Mucosa of stomach (tissue), 1 donor: ENCODE results near the gene APBA1.

Experiments
- H3K27me3 ChIP-seq: one replicate; pipeline ENCODE4 v1.7.0; 2013; ENCODE audit warnings: mild to moderate bottlenecking, low read length; ENCODE audit not compliant: control insufficient read depth, insufficient read depth
- H3K36me3 ChIP-seq: one replicate; pipeline ENCODE4 v1.7.0; 2013; ENCODE audit warnings: low read length; ENCODE audit not compliant: control insufficient read depth, insufficient read depth
- H3K4me1 ChIP-seq: one replicate; pipeline ENCODE4 v1.7.0; 2013; ENCODE audit warnings: mild to moderate bottlenecking, low read length; ENCODE audit not compliant: control insufficient read depth, insufficient read depth
- H3K4me3 ChIP-seq: one replicate; pipeline ENCODE4 v1.7.0; 2013; ENCODE audit warnings: low read length
- H3K9ac ChIP-seq: one replicate; pipeline ENCODE4 v1.7.0; 2013; ENCODE audit warnings: mild to moderate bottlenecking, low read length, moderate library complexity
- H3K9me3 ChIP-seq: one replicate; pipeline ENCODE4 v1.7.0; 2013; ENCODE audit warnings: mild to moderate bottlenecking, low read length, moderate library complexity; ENCODE audit not compliant: control insufficient read depth
- donor health status: Pancreatic carcinoma.

APBA1 gene

GRCh38 chr9:69621730-69622460 lies 50.3 kb downstream of the APBA1 start:
- Histone ChIP-seq H3K27me3 (no peaks in the 10 kb centered on the region), H3K36me3 (no peaks in the 10 kb centered on the region), H3K9ac (no peak overlapping the region), H3K4me1 (peaks cover 5% of the 10 kb centered on the region), H3K9me3 (no peaks in the 10 kb centered on the region), H3K4me3 (no peak overlapping the region)

- H3K4me3 ChIP-seq = no peak overlapping the region
- no peak overlapping the region for H3K9ac ChIP-seq
- no peaks in the 10 kb centered on the region for H3K27me3 ChIP-seq
- H3K4me1 ChIP-seq = peaks cover 5% of the 10 kb centered on the region
- H3K36me3 ChIP-seq = no peaks in the 10 kb centered on the region
- no peaks in the 10 kb centered on the region for H3K9me3 ChIP-seq
These were observed 51.4 kb downstream of the APBA1 start for GRCh38 chr9:69620731-69621130.

GRCh38 chr9:69619233-69619632 lies 52.9 kb downstream of the APBA1 start:
- Histone ChIP-seq H3K36me3 (no peaks in the 10 kb centered on the region), H3K27me3 (no peaks in the 10 kb centered on the region), H3K9ac (no peak overlapping the region), H3K4me3 (no peak overlapping the region), H3K9me3 (no peaks in the 10 kb centered on the region), H3K4me1 (peaks cover 5% of the 10 kb centered on the region)

GRCh38 chr9:69617006-69617405 lies 55.2 kb downstream of the APBA1 start:
- Histone ChIP-seq H3K4me1 (no peaks in the 10 kb centered on the region), H3K4me3 (no peak overlapping the region), H3K36me3 (no peaks in the 10 kb centered on the region), H3K27me3 (no peaks in the 10 kb centered on the region), H3K9ac (no peak overlapping the region), H3K9me3 (no peaks in the 10 kb centered on the region)

GRCh38 chr9:69615880-69616279 lies 56.3 kb downstream of the APBA1 start:
- no peak overlapping the region for H3K9ac ChIP-seq
- no peaks in the 10 kb centered on the region for H3K36me3 ChIP-seq
- no peaks in the 10 kb centered on the region for H3K9me3 ChIP-seq
- H3K4me1 ChIP-seq = no peaks in the 10 kb centered on the region
- H3K27me3 ChIP-seq = no peaks in the 10 kb centered on the region
- H3K4me3 ChIP-seq = no peak overlapping the region

- no peaks in the 10 kb centered on the region for H3K4me1 ChIP-seq
- H3K9me3 ChIP-seq = no peaks in the 10 kb centered on the region
- no peak overlapping the region for H3K4me3 ChIP-seq
- H3K36me3 ChIP-seq = no peaks in the 10 kb centered on the region
- no peak overlapping the region for H3K9ac ChIP-seq
- H3K27me3 ChIP-seq = no peaks in the 10 kb centered on the region
These were observed 61.0 kb downstream of the APBA1 start for GRCh38 chr9:69611221-69611620.

GRCh38 chr9:69609156-69609555 lies 63.0 kb downstream of the APBA1 start:
- Histone ChIP-seq H3K36me3 (no peaks in the 10 kb centered on the region), H3K4me3 (no peak overlapping the region), H3K27me3 (no peaks in the 10 kb centered on the region), H3K9ac (no peak overlapping the region), H3K4me1 (no peaks in the 10 kb centered on the region), H3K9me3 (no peaks in the 10 kb centered on the region)

GRCh38 chr9:69606089-69606488 lies 66.1 kb downstream of the APBA1 start:
- no peak overlapping the region for H3K9ac ChIP-seq
- H3K4me3 ChIP-seq = no peak overlapping the region

GRCh38 chr9:69605406-69605805 lies 66.8 kb downstream of the APBA1 start:
- H3K4me3 ChIP-seq = no peak overlapping the region
- no peaks in the 10 kb centered on the region for H3K36me3 ChIP-seq
- H3K27me3 ChIP-seq = no peaks in the 10 kb centered on the region
- no peak overlapping the region for H3K9ac ChIP-seq
- no peaks in the 10 kb centered on the region for H3K9me3 ChIP-seq
- no peaks in the 10 kb centered on the region for H3K4me1 ChIP-seq

More at GRCh38 chr9:69606089-69606488, 66.1 kb downstream of the APBA1 start:
- no peaks in the 10 kb centered on the region for H3K9me3 ChIP-seq
- no peaks in the 10 kb centered on the region for H3K27me3 ChIP-seq
- no peaks in the 10 kb centered on the region for H3K36me3 ChIP-seq
- no peaks in the 10 kb centered on the region for H3K4me1 ChIP-seq

- Histone ChIP-seq H3K36me3 (no peaks in the 10 kb centered on the region), H3K9ac (no peak overlapping the region), H3K9me3 (no peaks in the 10 kb centered on the region), H3K4me3 (no peak overlapping the region), H3K4me1 (no peaks in the 10 kb centered on the region), H3K27me3 (no peaks in the 10 kb centered on the region)
These were observed 67.5 kb downstream of the APBA1 start for GRCh38 chr9:69604568-69605219.

- H3K27me3 ChIP-seq = no peaks in the 10 kb centered on the region
- H3K4me1 ChIP-seq = no peaks in the 10 kb centered on the region
These were observed 68.5 kb downstream of the APBA1 start for GRCh38 chr9:69603656-69604055.

GRCh38 chr9:69602773-69603172 lies 69.4 kb downstream of the APBA1 start:
- no peak overlapping the region for H3K4me3 ChIP-seq
- H3K36me3 ChIP-seq = no peaks in the 10 kb centered on the region
- no peak overlapping the region for H3K9ac ChIP-seq
- H3K9me3 ChIP-seq = no peaks in the 10 kb centered on the region
- H3K27me3 ChIP-seq = no peaks in the 10 kb centered on the region
- H3K4me1 ChIP-seq = no peaks in the 10 kb centered on the region

More at GRCh38 chr9:69603656-69604055, 68.5 kb downstream of the APBA1 start:
- Histone ChIP-seq H3K9me3 (no peaks in the 10 kb centered on the region), H3K36me3 (no peaks in the 10 kb centered on the region), H3K9ac (no peak overlapping the region), H3K4me3 (no peak overlapping the region)
